Mucosa of gallbladder (tissue), 1 donor: ENCODE results near the gene TEX2. TPM values are rescaled to one million over a fixed set of nuclear protein-coding genes. Genes with fewer than 3 reads are reported as not detected.

Source experiments
- DNase-seq: peaks from one replicate; pipeline ENCODE4 v3.0.0-alpha.2; 2020; ENCODE audit warnings: low spot score
- total RNA-seq: library from RNA; stranded (reverse); gene quantifications from one replicate; pipeline ENCODE4 v1.2.1, GENCODE V29; 2021
- donor health status: DM: no; HTN: no; CAD: no.

The TEX2 gene
- total RNA-seq, 1 donor from 2014 or later: 74.9 TPM

DNA sequence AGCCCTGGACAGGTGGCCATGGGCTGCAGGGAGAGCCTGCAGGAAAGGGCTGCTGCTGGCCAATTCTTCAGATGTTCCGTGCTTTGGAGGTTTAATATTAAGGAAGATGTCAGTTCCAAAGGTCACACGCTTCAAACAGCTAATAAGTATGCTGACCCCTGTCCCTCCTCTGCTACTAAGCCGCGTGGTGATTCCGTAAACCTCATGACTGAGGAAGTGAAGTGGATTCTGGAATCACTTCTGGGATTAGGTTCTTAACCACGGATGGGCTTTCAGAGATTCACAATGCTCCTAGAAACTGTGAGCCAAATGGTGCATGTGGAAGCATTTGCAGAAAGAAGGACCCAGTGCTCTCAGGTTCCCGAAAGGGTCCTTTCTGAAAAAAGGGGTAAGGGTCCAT, 104.7 kb downstream of the TEX2 start:
- DNase-seq: peak; percentile 46

DNA sequence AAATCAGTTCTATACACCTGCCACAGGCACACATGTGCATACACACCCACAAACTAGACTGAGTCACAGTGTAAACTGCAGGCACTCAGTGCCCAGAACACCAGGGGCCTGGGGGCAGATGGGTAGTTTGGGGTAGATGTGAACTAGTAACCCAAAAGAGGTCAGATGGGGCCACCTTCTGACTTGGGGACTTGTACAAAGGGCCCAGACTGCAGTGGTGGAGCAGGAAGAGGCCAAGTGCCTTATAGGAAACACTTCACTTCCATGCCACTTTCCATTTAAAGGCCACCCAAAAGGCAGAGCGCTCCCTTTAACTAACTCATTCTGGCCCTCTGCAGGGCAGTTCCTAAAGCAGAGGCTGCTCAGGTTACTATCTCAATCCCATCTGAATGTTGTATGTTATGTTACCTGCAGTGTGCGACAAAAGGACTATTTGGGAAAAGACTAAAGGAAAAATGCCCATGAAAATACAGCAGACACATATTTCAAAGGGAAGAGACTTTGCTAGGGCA, 105.3 kb downstream of the TEX2 start:
- DNase-seq: no peak

DNA sequence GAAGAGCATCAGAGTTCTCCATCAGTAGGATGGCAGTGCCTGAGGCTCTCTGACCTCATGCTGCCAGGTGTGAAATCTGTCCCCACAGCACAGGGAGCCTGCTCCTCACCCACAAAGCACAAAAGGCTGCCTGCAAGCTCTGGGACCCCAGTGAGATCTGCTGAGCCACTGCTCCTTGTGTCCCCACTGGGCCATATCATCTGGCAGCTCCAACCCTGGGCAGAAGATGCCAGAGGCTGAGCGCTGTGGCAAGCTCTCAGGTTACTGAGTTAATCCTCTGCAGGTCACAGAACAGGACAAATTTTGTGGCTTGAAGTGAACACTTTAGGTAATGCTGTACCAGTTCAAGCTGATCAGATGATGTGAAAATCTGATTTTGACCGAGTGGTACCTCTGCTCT, 106.4 kb downstream of the TEX2 start:
- DNase-seq: no peak

DNA sequence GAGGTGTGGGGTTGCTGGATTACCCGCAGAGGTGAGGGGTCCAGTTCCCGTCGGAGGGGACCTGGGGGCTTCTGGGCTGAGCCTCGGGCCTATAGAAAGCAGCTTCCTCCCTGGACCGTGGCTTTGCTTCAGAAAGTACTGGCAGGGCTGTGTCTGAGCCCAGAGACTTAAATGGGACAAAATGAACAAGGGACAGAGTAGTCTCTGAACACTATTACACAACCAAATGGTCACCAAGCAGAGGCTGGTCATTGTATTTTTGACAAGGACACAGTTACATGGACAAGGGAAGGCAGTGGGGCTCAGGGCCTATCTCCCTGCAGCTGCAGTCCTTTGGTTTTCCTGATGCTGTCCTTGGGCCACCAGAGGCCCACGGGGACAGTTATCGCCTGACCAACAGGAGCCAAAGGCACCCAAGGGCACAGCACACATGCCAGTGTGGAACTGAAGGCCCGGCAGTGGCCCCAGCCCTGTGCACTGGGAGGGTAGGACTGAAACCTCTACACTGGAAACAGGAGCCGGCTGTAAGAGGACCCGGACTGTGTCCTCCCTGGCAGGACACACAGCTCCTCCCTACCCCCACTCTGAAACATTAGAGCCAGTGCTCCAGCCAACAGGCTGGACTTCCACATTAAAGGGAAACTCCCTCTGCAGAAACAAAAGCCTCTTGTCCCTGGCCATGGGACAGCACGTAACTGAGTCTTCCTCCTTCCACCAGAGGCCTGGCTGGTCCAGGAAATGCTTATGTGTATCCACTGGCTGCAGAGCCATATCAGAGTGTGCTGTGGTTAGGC, 107.1 kb downstream of the TEX2 start:
- peak; percentile 77 for DNase-seq

DNA sequence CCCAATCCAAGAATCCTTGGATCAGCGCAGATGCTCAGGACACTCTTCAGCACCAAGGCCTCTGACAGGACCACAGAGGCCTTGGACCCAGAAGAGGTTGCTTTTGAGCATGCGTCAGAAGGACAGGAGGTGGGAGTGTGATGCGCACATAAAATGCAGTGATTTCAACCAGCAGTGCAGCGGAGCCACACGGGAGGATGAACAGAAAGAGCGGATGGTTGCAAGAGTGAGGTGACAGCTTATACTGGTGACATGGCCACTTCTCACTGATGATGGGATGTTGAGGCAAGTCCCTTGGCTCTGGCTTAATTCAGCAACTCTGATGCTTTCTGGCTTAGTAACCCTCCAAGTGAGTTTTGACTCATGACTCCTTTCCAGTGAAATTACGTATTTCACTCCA, 107.9 kb downstream of the TEX2 start:
- DNase-seq: no peak

DNA sequence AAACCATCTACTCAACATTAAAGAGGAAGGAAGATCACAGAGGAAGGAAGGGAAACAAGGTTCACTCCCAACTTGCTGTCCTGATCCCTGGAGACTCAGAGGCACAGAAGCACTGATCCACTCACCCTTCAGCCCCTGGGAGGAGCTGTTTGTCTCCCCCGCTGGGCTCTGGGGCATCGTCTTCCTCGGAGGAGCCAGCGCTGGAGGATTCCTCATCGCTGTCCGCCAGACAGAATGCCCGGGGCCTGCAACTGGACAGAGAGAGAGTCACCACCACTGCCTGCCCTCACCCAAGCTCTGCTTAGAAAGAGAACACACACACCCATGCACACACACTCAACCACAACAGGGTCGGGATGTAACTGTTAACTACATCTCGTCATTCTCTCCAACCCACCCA, 108.3 kb downstream of the TEX2 start:
- DNase-seq: no peak

DNA sequence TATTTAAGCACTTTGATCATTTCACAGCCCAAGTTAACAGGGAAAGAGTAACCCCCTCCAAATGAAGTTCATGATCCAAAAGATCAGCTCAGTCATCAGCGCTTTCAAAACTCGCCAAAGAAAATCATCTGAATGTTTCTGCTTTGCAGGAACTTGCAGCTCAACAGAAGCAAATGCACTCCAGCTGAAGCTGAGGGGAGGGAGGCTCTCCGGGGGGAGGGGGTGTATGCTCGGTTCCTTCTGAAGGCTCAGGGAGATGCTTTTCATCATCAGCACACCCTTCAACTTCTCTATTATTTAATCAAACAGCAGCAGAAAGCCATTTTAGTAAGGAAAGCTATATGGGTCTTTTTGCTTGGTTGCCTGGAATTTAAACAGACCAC, 108.8 kb downstream of the TEX2 start:
- no peak for DNase-seq

DNA sequence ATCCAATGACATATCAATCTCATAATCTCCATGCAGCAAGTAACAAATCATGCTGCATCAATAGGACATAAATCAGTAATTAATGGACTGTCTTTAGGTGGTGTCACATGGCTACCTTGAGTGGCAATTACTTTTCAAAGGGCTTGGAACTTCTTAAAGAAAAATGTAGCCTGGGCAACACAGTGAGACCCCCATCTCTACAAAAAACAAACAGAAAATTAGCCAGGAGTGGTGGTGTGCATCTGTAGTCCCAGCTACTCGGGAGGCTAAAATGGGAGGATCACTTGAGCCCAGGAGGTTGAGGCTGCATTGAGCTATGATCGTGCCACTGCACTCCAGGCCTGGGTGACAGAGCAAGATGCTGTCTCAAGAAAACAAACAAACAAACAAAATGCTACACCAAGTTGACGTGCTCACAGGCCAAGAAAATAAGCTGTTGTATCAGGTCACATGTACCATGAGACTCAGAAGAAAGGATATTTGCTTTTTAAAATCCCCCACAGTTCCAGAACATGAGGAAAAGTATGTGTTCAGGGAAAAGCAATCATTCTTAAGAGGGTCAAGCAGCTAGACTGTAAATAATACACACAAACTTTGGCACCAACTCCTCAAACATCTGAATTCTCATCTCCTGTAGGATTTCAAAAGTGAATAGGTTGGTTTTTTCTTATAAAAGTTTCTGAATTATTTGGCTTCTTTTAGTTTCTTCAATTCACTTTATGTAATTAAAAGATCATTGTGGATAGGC, 109.3 kb downstream of the TEX2 start:
- no peak for DNase-seq

DNA sequence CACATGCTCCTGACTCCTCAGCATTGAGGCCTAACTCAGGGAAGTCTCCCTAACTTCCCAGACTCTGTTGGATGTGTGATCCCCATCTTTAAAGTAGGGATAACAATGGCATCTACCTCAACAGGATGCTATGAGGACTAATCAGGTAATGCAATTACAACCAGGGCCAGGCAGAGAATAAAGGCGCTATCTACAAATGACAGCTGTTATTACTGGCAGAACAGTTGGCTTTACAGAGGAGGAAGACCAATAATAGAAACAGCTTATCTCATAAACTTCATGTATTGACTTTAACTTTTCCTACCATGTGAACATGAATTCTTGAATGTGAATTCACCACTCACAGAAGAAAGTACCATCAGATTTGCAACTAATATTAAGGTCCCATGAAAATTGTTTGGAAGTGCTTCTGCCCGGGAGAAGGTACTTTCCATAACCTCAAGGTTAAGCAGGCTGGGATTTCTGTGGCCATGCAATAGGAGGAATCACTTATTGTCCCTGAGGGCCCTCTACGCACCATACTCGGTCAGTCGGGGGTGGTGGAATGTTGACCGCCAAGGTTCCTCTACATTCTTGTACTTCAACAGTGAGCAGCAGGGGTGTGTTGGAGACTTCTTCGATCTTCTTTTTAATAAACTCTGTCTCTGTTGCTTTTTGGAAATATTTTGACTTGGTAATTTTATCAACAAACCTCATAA, 110.5 kb downstream of the TEX2 start:
- DNase-seq: no peak

DNA sequence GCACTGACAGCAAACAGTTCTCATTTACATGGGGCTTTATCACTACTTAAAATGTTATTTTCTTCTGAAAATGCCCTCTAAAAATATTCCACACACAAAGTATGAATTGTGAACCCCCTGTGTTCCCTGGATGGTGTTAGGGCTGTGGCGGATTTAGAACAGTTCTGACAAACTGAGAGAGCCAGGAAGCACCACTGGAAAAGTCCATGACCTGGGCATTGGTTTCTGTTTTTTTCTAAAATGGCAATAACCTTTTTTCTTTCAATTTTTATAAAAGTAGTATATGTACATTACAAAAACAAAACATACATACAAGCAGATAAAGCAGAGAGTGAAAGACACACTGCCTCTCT, 112.1 kb downstream of the TEX2 start:
- no peak for DNase-seq

DNA sequence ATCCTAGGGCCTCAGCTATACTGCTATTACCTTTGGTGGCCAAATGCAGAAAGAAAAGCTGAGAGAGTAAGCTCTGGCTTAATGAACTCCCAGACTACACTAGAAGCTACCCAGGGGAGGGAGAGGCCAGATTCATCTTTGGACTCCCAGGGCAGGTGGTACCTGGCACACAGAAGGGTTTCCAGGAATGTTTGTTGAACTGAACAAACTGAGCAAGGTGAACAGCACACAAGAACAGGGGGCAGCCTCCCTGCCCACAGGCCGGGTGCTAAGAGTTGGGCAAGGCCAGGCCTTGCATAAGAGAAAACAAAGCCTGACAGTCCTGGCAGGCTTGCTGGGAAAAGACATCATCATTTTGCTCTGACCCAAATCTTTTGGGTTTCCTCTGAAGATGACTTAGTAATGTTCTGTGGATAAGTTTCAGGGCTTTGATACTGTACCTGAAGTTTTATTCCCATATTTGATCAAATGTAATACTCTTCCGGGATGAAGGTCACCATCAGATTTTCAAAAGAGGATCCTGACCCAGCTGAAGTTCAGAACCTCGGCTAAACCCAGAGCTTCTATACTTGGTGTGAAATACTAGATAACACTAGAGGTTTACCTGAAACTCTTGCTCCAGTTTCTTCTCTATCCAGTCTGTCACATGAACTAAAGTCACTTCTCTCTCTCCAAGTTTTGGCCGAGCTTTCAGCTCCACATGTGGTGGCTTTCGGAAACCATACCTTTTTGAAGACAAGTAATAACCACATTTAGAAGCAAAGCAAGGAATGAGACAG, 112.6 kb downstream of the TEX2 start:
- peak; percentile 85 for DNase-seq

DNA sequence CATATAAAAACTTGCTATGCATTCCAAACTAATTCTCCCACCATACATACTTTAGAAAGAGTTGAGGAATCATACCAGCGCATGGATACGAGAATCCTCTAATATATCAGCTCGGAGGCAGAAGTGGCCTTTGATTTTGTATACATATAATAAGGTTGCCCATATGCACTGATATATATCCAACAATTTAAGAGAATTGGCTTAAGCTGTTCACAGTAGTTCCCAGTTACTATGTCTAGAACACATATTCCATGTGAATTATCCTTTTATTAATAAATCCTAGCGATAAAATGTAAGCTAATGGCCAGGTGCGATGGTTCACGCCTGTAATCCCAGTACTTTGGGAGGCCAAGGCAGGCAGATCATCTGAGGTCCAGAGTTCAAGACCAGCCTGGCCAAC, 113.9 kb downstream of the TEX2 start:
- DNase-seq: no peak

DNA sequence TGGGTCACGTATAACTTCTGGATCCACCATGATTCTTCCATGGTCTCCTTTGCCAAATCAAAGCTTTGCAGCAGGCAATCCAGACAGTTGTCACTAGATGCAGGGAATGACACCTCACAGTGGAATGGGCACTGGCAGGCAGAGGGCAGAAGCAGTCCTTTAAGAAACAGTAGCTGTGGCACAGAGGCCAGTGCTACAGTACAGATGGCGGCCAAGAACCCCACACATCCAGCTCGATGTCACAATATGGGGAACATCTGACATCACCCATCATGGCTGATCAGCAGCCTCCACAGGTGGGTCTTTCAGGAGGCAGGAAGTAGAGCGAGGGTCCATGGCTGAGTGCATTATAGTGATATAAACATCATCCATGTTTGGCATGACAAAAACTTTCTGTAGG, 114.4 kb downstream of the TEX2 start:
- DNase-seq: no peak

DNA sequence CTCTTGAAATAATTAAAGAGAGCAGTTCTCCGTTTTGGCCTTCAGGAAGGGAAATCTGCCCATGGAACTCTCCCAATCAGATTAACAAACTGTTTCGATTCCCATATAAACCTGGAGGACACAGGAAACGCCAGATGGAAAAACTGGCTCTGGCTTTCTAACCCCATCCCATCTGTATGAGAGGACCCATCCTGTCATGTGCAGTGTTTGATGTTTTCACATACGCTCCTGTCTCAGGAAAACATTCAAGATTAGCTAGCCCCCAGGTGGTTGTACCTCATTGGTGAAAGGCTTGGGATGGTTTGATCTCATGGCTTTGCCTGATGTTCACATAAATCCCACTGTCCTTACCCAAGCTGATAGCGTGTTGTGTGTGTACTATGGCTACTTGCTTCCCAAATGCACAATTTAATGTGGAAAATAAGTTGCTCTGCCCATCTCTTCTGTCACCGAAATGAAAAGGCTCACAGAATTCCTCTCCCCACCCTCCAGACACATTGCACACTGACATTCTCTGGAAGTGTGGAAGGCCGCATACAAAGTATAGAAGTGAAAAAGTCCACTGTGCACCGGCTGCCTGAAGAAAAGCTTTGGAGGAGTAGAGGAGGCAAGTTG, 114.9 kb downstream of the TEX2 start:
- no peak for DNase-seq

DNA sequence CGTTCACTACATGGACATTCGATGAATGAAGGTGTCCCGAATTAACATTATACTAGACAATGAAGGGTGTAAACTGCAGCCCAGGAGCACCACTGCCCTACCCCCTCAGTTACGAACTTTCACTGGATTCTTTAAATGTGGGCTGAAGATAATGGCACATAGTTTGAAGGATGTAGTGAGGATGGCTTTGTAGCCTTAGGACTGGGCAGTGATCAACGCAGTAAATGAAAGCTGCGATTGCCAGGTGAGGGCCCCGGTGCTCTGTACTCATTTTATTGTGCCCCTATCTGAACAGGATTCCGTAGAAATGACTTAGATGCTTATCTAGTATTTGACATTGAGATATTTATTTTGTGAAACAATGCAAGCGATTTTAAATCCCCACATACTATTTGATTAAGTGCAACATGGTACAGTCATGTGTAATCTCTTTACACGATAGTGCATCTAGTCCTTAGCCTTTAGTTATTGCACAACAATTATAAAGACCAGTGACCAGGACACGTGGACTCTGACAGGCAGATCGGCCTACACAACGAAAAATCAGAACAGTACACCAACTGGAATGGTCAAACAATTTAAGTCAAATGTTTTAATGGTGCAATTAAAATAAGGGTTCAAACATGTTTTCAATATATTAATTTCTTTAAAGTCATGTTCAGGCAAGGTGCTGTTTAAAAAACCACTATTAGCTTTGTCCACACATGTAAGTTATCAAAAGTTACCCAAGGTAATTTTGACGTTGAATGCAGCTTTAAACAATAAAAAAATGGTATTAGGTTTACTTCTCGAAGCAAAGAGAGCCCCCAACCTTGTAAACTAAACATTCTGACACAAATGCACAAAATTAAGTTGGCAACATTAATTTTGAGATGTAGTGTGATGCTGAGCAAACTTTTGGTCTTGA, 115.7 kb downstream of the TEX2 start:
- DNase-seq: no peak

DNA sequence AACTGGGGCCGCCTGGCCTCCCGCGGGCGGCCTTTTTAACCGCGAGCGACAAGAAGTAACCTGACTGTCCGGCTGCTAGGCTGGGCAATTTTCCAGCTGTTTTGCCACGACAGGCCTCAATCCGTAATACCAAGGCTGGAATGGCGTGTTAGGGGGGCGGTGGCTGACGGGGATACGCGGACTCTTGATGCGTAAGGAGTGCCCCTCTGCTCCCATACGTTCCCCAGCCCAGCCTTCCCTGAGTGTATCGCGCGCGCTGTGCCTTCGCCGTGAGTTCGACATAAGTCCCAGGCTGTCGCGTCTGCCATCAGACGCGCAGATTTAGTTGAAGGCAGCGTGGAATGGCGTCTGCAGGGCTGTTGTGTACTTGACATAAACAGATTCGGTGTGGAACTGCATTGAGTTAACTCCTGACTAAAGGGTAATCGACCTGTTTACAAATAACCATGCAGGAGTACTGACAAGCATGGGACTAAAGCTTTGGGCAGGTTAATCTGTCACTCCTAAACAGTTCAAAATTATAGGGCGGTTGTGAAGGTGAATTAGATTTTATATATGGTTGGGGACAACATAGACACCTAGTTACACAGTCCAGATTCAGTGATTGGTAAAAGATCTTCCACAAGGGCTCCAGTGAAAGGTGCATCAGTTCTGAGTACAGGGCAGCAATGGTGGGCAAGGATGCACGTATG, 116.5 kb downstream of the TEX2 start:
- peak; percentile 48 for DNase-seq

DNA sequence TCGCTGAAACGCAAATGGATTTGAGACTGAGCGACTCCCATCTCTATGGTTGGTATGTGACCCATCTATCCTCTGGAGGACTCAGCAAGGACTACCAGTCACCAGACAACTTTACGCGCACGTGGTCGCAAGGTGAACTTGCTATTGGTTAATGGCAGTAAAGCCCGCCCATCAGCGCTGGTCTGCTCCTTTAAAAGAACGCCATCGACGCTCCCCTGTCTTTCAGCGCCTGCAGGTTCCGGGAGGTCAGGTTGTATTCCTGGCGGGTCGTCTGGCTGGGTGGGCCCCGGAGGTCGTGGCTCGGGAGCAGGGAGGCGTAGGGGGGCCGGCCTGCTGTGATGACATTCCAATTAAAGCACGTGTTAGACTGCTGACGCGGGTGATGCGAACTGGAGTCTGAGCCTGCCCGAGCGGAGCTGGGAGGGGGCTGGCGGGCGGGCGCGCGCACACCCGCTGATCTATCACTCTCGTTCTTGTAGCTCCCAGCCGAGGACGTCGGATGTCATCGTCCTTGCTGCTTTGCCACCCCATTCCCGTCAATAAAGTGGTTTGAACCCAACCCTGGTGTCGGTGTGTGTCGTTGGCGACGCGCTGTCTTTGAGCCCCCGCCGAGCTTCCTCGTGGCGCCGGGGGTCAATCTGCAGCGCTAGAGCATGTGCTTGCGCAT, 117.2 kb downstream of the TEX2 start:
- peak; percentile 98 for DNase-seq

DNA sequence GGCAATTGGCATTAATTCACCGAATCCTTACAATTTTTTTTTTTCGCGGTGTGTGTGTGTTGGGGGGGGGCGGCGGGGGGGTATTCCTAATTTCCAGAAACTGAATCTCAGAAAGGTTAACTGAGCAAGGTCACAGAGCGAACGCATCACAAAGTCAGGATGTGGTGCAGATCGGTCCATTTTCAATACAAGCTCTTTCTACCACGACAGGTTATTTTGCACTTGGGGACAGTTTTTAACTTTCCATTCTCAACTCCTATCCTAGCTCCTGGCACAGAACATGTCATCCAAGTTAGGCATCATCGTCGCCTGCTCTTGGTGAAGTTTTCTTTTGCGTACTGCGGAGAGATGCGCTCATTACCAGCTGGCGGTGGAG, 117.7 kb downstream of the TEX2 start:
- no peak for DNase-seq

DNA sequence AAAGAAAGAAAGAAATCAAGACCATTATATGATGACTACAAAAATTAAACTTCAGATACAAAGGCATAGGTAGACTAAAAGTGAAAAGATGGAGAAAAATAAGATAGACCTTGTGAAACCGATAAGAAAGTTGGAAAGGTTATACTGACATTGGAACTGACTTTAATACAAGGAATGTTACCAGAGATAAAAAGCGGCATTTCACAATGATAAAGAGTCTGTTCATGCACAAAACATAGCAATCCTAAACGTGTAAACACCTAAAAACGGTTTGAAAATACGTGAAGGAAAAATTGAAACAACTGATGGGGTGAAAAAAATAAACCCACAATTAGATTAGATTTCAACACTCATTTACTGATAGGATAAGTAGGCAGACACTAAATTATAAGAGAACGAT, 123.5 kb downstream of the TEX2 start:
- DNase-seq: no peak
